ENCODE data around the gene MOG.

DNA sequence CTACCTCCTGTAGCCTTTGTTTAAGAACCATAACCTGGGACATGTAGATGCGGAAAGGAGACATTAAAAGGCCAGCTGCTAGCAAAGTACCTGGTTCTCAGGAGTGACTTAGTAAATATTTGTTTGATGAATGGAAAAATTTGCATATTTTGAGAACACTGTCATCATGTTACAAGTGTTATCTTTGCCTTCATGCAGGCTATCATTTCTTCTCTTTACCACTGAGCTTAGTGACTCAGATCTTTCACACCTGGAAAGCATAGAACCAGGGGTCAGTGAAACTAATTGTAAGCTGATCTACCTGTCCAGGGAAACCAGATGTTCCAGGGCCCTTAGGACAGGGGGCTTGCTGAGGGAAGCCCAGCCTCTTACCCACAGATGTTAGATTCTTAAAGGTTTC lies 18.7 kb downstream of the MOG start:
- TF ChIP-seq, protein P1, sequence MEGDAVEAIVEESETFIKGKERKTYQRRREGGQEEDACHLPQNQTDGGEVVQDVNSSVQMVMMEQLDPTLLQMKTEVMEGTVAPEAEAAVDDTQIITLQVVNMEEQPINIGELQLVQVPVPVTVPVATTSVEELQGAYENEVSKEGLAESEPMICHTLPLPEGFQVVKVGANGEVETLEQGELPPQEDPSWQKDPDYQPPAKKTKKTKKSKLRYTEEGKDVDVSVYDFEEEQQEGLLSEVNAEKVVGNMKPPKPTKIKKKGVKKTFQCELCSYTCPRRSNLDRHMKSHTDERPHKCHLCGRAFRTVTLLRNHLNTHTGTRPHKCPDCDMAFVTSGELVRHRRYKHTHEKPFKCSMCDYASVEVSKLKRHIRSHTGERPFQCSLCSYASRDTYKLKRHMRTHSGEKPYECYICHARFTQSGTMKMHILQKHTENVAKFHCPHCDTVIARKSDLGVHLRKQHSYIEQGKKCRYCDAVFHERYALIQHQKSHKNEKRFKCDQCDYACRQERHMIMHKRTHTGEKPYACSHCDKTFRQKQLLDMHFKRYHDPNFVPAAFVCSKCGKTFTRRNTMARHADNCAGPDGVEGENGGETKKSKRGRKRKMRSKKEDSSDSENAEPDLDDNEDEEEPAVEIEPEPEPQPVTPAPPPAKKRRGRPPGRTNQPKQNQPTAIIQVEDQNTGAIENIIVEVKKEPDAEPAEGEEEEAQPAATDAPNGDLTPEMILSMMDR (IDR thresholded peaks at IDR 0.05; ENCODE audit: low read depth, low read length, missing input control) = no peak
- no peak for TF ChIP-seq TAF1 (conservative IDR thresholded peaks at IDR 0.05)
- TF ChIP-seq YY1 (IDR thresholded peaks at IDR 0.05) = no peak
- no peak for TF ChIP-seq SP1 (IDR thresholded peaks at IDR 0.05)
- TF ChIP-seq EGR1 (IDR thresholded peaks at IDR 0.05; ENCODE audit: low read depth in 2 of 2) = no peak
- TF ChIP-seq RAD21 (IDR thresholded peaks at IDR 0.05) = no peak
- TF ChIP-seq, protein P2, sequence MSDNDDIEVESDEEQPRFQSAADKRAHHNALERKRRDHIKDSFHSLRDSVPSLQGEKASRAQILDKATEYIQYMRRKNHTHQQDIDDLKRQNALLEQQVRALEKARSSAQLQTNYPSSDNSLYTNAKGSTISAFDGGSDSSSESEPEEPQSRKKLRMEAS (IDR thresholded peaks at IDR 0.05) = no peak
- no peak for TF ChIP-seq HNF4A (conservative IDR thresholded peaks at IDR 0.05)
- TF ChIP-seq, protein P3, sequence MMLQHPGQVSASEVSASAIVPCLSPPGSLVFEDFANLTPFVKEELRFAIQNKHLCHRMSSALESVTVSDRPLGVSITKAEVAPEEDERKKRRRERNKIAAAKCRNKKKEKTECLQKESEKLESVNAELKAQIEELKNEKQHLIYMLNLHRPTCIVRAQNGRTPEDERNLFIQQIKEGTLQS (IDR thresholded peaks at IDR 0.05) = no peak
- TF ChIP-seq, protein P4, sequence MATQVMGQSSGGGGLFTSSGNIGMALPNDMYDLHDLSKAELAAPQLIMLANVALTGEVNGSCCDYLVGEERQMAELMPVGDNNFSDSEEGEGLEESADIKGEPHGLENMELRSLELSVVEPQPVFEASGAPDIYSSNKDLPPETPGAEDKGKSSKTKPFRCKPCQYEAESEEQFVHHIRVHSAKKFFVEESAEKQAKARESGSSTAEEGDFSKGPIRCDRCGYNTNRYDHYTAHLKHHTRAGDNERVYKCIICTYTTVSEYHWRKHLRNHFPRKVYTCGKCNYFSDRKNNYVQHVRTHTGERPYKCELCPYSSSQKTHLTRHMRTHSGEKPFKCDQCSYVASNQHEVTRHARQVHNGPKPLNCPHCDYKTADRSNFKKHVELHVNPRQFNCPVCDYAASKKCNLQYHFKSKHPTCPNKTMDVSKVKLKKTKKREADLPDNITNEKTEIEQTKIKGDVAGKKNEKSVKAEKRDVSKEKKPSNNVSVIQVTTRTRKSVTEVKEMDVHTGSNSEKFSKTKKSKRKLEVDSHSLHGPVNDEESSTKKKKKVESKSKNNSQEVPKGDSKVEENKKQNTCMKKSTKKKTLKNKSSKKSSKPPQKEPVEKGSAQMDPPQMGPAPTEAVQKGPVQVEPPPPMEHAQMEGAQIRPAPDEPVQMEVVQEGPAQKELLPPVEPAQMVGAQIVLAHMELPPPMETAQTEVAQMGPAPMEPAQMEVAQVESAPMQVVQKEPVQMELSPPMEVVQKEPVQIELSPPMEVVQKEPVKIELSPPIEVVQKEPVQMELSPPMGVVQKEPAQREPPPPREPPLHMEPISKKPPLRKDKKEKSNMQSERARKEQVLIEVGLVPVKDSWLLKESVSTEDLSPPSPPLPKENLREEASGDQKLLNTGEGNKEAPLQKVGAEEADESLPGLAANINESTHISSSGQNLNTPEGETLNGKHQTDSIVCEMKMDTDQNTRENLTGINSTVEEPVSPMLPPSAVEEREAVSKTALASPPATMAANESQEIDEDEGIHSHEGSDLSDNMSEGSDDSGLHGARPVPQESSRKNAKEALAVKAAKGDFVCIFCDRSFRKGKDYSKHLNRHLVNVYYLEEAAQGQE (IDR thresholded peaks at IDR 0.05) = no peak
- TF ChIP-seq NR2F2 (IDR thresholded peaks at IDR 0.05) = no peak

Data from liver (tissue), 3 donors.